Type B pancreatic cell (in vitro differentiated cells): ENCODE measurements around the gene EARS2. TPM values are rescaled to one million over a fixed set of nuclear protein-coding genes. Genes with fewer than 3 reads are reported as not detected.

Experiments used
- DNase-seq: peaks from one replicate; pipeline ENCODE4 v3.0.0; 2021; ENCODE audit warnings: mixed read lengths; ENCODE audit not compliant: unreplicated experiment; ENCODE audit errors: extremely low spot score
- H3K27ac Mint-ChIP-seq: 2 replicates; pipeline ENCODE4 v1.8.0; 2021; ENCODE audit warnings: mild to moderate bottlenecking, mixed read lengths
- H3K27me3 Mint-ChIP-seq: 2 replicates; pipeline ENCODE4 v1.8.0; 2021; ENCODE audit warnings: mixed read lengths
- H3K36me3 Mint-ChIP-seq: 2 replicates; pipeline ENCODE4 v1.8.0; 2021; ENCODE audit warnings: mixed read lengths
- H3K4me1 Mint-ChIP-seq: one replicate; pipeline ENCODE4 v1.8.0; 2021; ENCODE audit warnings: mixed read lengths; ENCODE audit not compliant: unreplicated experiment
- H3K4me3 Mint-ChIP-seq: 2 replicates; pipeline ENCODE4 v1.8.0; 2021; ENCODE audit warnings: mild to moderate bottlenecking, mixed read lengths
- H3K9me3 Mint-ChIP-seq: 2 replicates; pipeline ENCODE4 v1.8.0; 2021; ENCODE audit warnings: mixed read lengths
- total RNA-seq: library from RNA; stranded (reverse); gene quantifications from 2 replicates; pipeline ENCODE4 v1.2.1, GENCODE V29; 2021; ENCODE audit warnings: low replicate concordance
- TF ChIP-seq, protein P1 (sequence below): fragments of 200-600 bp; sonication (generic); conservative IDR thresholded peaks from 2 replicates; pipeline ENCODE4 v1.5.0; 2021; ENCODE audit warnings: antibody characterized with exemption, mild to moderate bottlenecking

The EARS2 gene
- total RNA-seq, 1 donor from 2014 or later = 25.3 TPM

DNA sequence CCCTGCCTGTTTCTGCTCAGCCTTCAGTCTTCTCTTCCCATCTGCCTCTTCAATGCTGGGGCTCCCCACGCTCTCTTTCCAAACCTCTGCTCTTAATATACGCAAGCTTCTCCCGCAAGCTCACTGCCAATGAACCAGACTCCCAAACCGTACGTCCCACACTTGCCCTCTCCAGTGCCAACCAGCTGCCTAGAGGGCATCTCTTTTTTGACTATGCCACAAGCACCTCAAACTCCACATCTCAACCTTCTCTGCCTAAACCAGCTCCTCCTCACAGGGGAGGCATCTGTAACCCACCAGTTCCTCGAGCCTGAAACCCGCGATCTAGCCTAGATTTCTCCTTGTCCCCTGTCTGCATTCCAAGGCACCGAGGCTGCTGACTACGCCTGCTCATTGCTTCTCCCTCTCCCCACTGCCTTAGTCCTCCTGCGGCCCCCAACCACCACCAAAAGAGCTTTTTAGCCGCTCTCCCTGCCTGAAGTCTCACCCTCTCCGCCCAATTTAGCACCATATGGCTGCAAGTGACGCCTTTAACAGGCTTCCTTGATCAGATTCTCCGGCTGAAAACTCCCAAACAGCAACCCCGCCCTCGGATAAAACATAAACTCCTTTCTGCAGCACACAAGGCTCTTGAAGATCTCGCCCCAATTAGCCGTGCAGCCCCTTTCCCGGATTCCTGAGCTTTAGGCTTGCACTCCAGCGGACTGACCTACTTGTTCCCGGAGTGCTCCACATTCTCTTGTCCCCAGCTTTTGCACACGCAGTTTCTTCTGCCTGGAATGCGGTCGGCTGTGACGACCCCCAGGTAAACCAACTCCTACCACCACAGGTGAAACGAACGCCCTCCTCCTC is 48.3 kb downstream of the EARS2 start:
- Mint-ChIP-seq H3K4me3 (peak overlapping the region; percentile 89), H3K4me1 (peaks cover 31% of the 10 kb centered on the region), H3K9me3 (peaks cover 4% of the 10 kb centered on the region), H3K36me3 (peaks cover 13% of the 10 kb centered on the region), H3K27me3 (no peaks in the 10 kb centered on the region), H3K27ac (peak overlapping the region; percentile 71)
- DNase-seq = no peak
- TF ChIP-seq, protein P1, sequence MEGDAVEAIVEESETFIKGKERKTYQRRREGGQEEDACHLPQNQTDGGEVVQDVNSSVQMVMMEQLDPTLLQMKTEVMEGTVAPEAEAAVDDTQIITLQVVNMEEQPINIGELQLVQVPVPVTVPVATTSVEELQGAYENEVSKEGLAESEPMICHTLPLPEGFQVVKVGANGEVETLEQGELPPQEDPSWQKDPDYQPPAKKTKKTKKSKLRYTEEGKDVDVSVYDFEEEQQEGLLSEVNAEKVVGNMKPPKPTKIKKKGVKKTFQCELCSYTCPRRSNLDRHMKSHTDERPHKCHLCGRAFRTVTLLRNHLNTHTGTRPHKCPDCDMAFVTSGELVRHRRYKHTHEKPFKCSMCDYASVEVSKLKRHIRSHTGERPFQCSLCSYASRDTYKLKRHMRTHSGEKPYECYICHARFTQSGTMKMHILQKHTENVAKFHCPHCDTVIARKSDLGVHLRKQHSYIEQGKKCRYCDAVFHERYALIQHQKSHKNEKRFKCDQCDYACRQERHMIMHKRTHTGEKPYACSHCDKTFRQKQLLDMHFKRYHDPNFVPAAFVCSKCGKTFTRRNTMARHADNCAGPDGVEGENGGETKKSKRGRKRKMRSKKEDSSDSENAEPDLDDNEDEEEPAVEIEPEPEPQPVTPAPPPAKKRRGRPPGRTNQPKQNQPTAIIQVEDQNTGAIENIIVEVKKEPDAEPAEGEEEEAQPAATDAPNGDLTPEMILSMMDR = no peak

GRCh38 chr16:23506606-23506994 is 50.5 kb downstream of the EARS2 start:
- no peak for DNase-seq
- Mint-ChIP-seq H3K36me3 (peaks cover 13% of the 10 kb centered on the region), H3K27me3 (no peaks in the 10 kb centered on the region), H3K9me3 (peaks cover 4% of the 10 kb centered on the region), H3K4me1 (peaks cover 34% of the 10 kb centered on the region), H3K4me3 (no peak overlapping the region), H3K27ac (no peak overlapping the region)
- TF ChIP-seq, protein P1 = no peak

DNA sequence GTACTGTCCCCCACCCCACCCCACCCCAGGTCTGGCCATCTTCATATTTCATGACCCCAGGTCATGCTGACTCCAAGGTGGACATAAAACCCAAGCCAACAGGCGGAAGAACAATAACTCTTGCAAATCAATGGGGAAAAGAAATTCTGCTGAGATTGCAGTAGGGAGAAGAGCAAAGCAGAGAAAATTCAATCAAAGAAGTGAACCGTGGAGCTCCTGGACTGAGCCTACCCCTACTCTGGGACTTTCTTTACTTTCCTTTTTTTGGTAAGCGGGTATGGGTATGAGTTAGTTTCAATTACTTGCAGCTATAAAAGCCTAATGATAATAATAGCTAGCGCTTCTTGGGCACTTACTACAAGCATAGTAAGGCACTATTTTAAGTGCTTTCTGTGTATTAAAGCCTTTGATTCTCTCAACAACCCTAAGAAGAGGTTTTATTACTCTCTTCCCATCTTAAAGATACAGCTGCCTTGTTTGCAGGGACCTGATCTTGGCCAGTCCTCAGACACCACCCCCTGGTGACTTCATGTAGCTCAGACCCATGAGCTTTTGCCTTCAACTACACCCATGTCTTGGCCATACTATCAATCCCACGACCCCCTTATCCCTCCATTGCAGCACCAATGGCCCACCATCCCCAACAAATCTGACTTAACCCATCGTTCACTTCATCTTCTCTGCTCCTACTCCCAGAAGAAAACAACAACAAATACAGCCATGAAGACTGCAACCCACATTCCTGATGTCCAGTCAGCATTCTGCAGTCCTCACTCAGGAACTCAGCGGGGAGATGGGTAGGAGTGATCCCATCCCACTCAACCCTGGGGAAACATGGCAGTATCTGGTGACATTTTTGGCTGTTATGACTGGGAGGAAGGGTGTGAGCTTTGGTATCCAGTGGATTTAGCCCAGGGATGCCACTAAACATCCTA is 51.2 kb downstream of the EARS2 start:
- Mint-ChIP-seq H3K9me3 (peaks cover 4% of the 10 kb centered on the region), H3K4me3 (peak overlapping the region; percentile 77), H3K27ac (no peak overlapping the region), H3K36me3 (peaks cover 13% of the 10 kb centered on the region), H3K27me3 (no peaks in the 10 kb centered on the region), H3K4me1 (peaks cover 34% of the 10 kb centered on the region)
- TF ChIP-seq, protein P1 = no peak
- no peak for DNase-seq

DNA sequence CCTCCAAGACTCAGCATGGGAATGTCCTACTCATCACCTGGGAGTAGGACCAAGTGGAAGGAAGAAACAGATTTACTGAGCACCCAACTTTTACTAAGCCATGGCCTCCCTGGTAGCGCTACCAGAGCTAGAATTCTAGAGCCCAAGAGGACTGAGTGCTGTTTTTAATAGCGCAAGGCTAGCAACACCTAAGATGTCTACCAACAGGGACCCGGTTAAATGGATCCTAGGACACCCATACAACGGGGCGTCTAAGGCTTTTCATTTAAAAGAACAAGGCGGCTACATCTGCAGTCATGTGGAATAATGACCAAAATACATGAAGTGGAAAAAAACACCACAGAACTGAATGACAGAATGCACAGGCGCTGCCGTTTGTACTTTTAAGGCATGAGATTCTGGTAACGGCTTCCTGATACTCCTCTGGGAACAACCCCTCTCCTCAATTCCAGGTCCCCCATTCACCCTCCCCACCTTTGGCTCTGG is 51.9 kb downstream of the EARS2 start:
- Mint-ChIP-seq H3K27me3 (no peaks in the 10 kb centered on the region), H3K9me3 (peaks cover 4% of the 10 kb centered on the region), H3K27ac (no peak overlapping the region), H3K4me1 (peaks cover 34% of the 10 kb centered on the region), H3K36me3 (peaks cover 17% of the 10 kb centered on the region), H3K4me3 (peak overlapping the region; percentile 41)
- TF ChIP-seq, protein P1 = no peak
- DNase-seq = no peak

GRCh38 chr16:23504453-23505179 is 52.5 kb downstream of the EARS2 start:
- DNase-seq = no peak
- H3K4me3 Mint-ChIP-seq = peak overlapping the region; percentile 41
- peaks cover 17% of the 10 kb centered on the region for H3K36me3 Mint-ChIP-seq
- peaks cover 34% of the 10 kb centered on the region for H3K4me1 Mint-ChIP-seq
- peaks cover 4% of the 10 kb centered on the region for H3K9me3 Mint-ChIP-seq
- H3K27me3 Mint-ChIP-seq = no peaks in the 10 kb centered on the region
- TF ChIP-seq, protein P1 = no peak
- no peak overlapping the region for H3K27ac Mint-ChIP-seq
